GM12865 (cell line): ENCODE results near the gene EXOC8.

Experiments
- DNase-seq: peaks from one replicate; pipeline ENCODE4 v3.0.0; 2010; ENCODE audit warnings: low read depth
- H3K4me3 ChIP-seq: 2 replicates; pipeline ENCODE4 v1.5.1; 2011; ENCODE audit warnings: mild to moderate bottlenecking, low read depth, low read length, control low read depth
- TF ChIP-seq, protein P1 (sequence below): IDR thresholded peaks from 2 replicates; pipeline ENCODE4 v1.5.1; 2011; ENCODE audit warnings: low read length, control low read depth, low read depth, inconsistent platforms; ENCODE audit not compliant: insufficient read depth; ENCODE audit errors: missing control alignments

The EXOC8 gene

DNA sequence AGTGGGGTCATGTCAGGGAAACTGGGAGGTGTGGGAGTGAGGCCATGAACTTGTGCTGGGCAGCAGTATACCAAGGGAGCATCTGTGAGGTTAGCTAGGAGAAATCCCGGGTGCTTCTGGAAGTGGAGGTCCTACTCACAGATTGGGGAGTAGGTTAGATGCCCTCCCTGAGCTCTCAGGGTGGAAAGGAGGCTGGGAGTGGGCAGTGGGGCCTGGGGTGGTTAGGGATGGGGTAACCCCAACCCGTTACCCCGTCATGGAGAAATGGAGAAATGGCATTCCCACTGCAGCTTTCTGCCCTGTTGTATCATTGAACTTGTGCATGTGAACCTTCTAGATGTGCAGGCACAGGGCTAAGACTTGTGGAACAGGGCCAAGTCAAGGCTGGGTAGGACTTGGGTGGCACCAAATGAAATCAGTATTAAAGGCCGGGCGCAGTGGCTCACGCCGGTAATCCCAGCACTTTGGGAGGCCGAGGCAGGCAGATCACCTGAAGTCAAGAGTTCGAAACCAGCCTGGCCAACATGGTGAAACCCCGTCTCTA, 27.2 kb downstream of the EXOC8 start:
- TF ChIP-seq, protein P1, sequence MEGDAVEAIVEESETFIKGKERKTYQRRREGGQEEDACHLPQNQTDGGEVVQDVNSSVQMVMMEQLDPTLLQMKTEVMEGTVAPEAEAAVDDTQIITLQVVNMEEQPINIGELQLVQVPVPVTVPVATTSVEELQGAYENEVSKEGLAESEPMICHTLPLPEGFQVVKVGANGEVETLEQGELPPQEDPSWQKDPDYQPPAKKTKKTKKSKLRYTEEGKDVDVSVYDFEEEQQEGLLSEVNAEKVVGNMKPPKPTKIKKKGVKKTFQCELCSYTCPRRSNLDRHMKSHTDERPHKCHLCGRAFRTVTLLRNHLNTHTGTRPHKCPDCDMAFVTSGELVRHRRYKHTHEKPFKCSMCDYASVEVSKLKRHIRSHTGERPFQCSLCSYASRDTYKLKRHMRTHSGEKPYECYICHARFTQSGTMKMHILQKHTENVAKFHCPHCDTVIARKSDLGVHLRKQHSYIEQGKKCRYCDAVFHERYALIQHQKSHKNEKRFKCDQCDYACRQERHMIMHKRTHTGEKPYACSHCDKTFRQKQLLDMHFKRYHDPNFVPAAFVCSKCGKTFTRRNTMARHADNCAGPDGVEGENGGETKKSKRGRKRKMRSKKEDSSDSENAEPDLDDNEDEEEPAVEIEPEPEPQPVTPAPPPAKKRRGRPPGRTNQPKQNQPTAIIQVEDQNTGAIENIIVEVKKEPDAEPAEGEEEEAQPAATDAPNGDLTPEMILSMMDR, result no peak
- no peak for DNase-seq
- no peak overlapping the region for H3K4me3 ChIP-seq

DNA sequence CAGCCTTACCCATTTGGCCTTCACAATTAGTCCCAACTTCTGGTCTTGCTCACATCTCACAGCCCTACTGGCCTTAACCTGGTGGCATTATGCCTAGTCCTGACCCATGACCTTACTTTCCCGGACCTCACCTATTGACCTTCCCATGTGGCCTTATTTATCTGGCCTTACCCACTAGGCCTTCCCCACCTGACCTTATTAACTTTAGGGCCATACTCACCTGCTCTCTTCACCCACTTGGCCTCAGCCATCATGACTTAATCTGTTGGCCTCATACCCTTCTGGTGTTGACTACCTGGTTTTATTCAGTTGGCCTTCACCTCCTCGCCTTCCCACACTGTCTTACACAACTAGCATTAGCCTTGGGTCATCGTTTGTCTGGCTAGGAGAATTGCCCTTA, 35.7 kb downstream of the EXOC8 start:
- no peak for DNase-seq
- TF ChIP-seq, protein P1, result no peak
- no peak overlapping the region for H3K4me3 ChIP-seq

DNA sequence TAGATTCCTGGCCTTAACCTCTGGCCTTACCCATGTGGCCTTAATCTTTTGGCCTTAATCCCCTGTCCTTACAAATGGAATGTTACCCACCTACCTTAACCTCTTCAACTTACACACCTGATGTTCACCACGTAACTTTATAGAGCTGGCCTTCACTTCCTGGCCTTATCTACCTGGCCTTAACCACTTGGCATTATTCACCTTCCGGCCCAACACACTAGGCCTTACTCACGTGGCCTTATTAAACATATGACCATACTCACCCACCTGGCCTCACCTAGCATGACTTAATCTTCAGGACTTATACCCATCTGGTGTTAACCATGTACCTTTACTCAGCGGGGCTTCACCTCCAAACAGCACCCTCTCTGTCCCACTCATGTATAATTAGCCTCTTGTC, 41.7 kb downstream of the EXOC8 start:
- DNase-seq, result no peak

GRCh38 chr1:231286603-231287002, 51.0 kb downstream of the EXOC8 start:
- no peak for DNase-seq
- TF ChIP-seq, protein P1, result no peak
- H3K4me3 ChIP-seq, result no peak overlapping the region

More for the DNA sequence above, 41.7 kb downstream of the EXOC8 start:
- H3K4me3 ChIP-seq, result no peak overlapping the region
- TF ChIP-seq, protein P1, result no peak

GRCh38 chr1:231284441-231284840, 53.2 kb downstream of the EXOC8 start:
- no peak for DNase-seq
- TF ChIP-seq, protein P1, result no peak
- H3K4me3 ChIP-seq, result no peak overlapping the region
